Measurements from ENCODE around the gene NRARP.

Gene NRARP

GRCh38 chr9:137294681-137295237 is 7.3 kb downstream of the NRARP start:
- TF ChIP-seq CTCF (conservative IDR thresholded peaks at IDR 0.05; ENCODE audit: low read depth, low read length): peak; percentile 62
- peak; percentile 71 for DNase-seq (ENCODE audit: low read depth)
- H3K4me3 ChIP-seq (ENCODE audit: low read depth, low read length): no peak overlapping the region

- peak; percentile 61 for DNase-seq (ENCODE audit: low read depth)
- no peak overlapping the region for H3K4me3 ChIP-seq (ENCODE audit: low read depth, low read length)
- no peak for TF ChIP-seq CTCF (conservative IDR thresholded peaks at IDR 0.05; ENCODE audit: low read depth, low read length)
These were observed 7.9 kb downstream of the NRARP start for GRCh38 chr9:137294091-137294680.

- no peak for DNase-seq (ENCODE audit: low read depth)
These were observed 8.5 kb downstream of the NRARP start for GRCh38 chr9:137293482-137294090.

DNA sequence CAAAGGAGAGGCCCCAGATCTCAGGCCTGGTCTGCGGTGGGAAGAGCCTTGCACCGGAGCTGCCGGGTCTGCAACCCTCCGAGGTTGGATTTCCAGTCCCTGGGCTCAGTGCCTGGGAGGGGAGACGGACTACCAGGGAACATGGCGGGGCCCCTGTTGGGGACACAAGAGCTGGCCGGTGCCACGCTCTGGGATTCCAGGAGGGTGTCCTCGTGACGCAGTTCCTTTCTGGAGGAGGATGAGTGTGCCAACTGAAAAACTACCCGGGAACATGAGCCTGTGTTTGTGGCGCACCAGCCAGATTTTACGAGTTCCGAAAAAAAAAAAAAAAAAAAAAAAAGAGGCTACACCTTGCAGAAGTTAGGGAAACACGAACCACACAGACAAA is 9.0 kb downstream of the NRARP start:
- DNase-seq (ENCODE audit: low read depth): no peak
- H3K4me3 ChIP-seq (ENCODE audit: low read depth, low read length): no peak overlapping the region
- TF ChIP-seq CTCF (conservative IDR thresholded peaks at IDR 0.05; ENCODE audit: low read depth, low read length): no peak

More at GRCh38 chr9:137293482-137294090, 8.5 kb downstream of the NRARP start:
- TF ChIP-seq CTCF (conservative IDR thresholded peaks at IDR 0.05; ENCODE audit: low read depth, low read length): no peak
- no peak overlapping the region for H3K4me3 ChIP-seq (ENCODE audit: low read depth, low read length)

GRCh38 chr9:137286975-137287383 is 15.1 kb downstream of the NRARP start:
- DNase-seq (ENCODE audit: low read depth): peak; percentile 66
- H3K4me3 ChIP-seq (ENCODE audit: low read depth, low read length): no peak overlapping the region
- TF ChIP-seq CTCF (conservative IDR thresholded peaks at IDR 0.05; ENCODE audit: low read depth, low read length): peak; percentile 67

GRCh38 chr9:137281345-137282116 is 20.5 kb downstream of the NRARP start:
- H3K4me3 ChIP-seq (ENCODE audit: low read depth, low read length): peak overlapping the region; percentile 36
- TF ChIP-seq CTCF (conservative IDR thresholded peaks at IDR 0.05; ENCODE audit: low read depth, low read length): no peak
- no peak for DNase-seq (ENCODE audit: low read depth)

Measured in choroid plexus epithelial cell (primary cell).